RKO (cell line): Measurements from ENCODE around the gene SIGLEC15.
"Not testable (repeated sequence)": the region's sequence is repeated elsewhere in the genome, so short reads cannot be mapped to it uniquely, and the experiment has no call there.

Experiments
- DNase-seq: peaks from one replicate; pipeline ENCODE4 v3.0.0-alpha.2; 2016; ENCODE audit warnings: low spot score

Gene SIGLEC15

DNA sequence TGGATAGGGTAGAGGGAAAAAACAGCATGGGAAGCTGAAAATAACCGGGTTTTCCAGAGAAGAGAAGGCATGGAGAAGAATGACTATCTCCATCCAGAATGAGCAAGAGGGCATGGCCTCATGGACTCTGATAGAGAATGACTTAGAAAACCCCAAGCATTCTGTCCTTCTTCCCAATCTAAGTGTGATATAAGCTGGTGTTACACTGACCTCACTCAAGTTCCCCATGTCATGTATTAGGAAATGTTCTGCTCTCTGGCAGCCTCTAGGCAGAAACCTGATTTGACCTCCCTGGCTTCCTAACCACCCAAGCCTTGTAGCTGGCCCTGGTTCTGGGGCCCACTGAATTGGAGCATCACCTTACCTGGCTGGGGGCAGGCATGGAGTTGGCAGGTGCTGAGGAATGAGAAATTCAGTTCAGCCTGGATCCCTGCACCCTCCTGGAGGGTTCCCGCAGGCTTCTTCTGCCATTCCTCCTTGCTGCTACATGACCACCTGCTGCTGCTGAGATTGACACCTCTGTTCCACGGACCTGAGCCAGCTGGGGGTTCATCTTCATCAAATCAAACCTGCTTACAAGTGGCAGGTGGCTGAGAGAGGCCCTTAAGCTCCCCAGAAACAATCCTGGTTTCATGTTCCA, 5.2 kb upstream of the SIGLEC15 start:
- no peak for DNase-seq

GRCh38 chr18:45821026-45821425, 4.4 kb upstream of the SIGLEC15 start:
- no peak for DNase-seq

DNA sequence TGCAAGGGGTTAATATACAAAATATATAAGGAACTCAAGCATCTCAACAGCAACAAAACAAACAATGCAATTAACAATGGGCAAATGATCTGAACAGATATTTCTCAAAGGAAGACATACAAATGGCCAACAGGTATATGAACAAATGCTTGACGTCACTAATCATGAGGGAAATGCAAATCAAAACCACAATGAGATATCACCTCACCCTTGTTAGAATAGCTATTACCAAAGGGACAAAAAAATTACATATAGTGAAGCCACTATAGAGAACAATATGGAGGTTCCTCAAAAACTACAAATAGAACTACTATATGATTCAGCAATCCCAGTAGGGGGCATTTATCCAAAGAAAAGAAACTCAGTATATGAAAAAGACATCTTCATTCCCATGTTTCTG, 3.8 kb upstream of the SIGLEC15 start:
- no peak for DNase-seq

- DNase-seq = no peak
Observed at GRCh38 chr18:45826084-45826483, 609 bp downstream of the SIGLEC15 start.

DNA sequence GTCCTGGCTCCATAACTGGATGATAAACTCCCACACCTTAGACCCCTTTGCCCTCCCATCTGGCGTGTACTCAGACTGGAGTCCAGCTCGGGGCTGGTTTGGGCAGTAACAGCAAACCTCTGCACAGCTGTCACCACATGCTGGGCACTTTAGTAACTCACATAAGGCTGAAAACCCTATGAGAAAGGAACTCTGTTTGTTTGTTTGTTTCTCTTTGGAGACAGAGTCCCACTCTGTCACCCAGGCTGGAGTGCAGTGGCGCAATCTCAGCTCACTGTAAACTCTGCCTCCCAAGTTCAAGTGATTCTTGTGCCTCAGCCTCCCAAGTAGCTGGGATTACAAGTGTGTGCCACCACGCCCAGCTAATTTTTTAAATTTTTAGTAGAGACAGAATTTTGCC, 1.2 kb downstream of the SIGLEC15 start:
- DNase-seq = not testable (repeated sequence)

GRCh38 chr18:45828917-45829811, 3.7 kb downstream of the SIGLEC15 start:
- no peak for DNase-seq

DNA sequence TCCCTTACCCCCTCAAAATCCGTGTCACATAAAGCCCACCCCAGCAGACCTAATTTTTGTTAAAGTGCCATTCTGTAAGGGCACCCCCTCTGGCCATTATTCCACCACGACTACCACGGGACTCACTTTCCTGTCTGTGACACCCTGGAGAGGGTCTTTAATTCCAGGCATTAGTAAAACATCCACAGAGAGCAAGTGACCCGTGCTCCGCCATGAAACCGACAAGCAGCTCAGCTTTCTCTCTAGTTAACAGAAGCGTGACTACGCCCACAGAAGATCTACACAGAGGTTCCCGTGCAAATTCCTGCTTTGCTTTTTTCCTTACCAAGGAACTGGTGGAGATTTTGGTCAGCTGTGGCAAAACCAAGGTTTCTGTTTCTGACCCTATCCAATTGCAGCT, 4.4 kb downstream of the SIGLEC15 start:
- no peak for DNase-seq

DNA sequence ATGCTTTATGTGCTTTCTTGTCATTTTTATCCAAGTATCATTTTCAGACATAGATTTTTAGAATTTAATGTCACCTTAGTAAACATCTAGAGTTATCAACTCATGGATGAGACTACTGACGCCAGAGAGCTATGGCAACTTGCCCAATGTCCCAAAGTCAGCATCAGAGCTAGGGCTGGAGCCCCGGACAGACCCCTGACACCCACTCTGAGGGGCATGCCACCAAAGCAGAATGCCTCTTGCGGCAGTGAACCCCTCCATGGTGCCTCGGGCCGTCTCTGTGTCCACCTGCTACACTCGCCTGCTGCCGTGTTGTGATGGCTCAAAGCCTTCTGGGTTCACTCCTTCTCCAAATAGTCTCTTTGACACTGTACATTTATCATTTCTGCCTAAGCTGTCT, 5.4 kb downstream of the SIGLEC15 start:
- DNase-seq = no peak

- no peak for DNase-seq
Observed at GRCh38 chr18:45833846-45834245, 8.4 kb downstream of the SIGLEC15 start.

DNA sequence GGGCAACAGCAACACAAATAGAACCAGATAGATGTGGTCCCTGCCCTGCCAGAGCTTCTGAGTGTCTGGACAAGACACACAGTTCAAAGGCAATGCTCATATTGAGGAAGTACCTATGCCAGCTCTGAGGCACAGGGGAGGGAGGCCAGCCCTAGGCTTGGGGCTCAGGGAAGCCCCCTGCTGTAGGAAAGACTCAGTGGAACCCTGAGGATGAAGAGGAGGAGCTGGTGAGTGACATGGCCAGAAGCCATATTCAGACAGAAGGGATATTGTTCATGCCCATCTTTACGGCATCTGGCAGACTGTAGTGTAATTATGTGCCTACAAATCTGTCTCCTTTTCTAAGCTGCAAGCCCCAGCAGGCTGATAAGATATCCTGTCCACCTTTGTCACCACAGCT, 8.8 kb downstream of the SIGLEC15 start:
- DNase-seq = no peak

DNA sequence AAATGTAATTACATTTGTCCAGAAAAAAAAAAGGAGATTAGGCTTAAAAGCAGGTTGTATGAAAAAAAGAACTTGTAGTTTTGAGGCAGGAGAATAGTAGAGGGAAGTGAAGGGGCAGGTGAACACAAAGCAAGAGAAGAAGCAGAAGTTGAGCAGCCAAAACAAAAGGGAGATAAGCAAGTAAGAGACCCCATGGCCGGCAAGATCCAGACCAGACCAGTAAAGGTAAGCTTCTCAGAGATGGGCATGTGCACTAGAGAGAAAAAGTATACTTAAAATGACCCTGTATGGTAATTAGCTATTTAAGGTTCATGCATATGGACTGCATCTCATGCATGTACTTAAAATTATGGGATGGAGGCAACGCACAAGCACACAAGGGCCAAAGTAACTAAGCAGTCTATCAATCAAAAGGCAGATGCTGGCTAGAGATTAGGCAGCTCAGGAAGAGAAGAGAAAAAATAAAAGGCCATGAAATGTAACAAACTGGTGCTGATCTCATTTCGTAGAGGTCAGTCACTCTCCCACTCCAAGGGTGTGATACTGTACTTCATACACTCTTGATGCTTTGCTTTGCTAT, 9.7 kb downstream of the SIGLEC15 start:
- no peak for DNase-seq

- DNase-seq = no peak
Observed at GRCh38 chr18:45836242-45837205, 11.0 kb downstream of the SIGLEC15 start.

GRCh38 chr18:45837283-45838070, 12.0 kb downstream of the SIGLEC15 start:
- DNase-seq = no peak

DNA sequence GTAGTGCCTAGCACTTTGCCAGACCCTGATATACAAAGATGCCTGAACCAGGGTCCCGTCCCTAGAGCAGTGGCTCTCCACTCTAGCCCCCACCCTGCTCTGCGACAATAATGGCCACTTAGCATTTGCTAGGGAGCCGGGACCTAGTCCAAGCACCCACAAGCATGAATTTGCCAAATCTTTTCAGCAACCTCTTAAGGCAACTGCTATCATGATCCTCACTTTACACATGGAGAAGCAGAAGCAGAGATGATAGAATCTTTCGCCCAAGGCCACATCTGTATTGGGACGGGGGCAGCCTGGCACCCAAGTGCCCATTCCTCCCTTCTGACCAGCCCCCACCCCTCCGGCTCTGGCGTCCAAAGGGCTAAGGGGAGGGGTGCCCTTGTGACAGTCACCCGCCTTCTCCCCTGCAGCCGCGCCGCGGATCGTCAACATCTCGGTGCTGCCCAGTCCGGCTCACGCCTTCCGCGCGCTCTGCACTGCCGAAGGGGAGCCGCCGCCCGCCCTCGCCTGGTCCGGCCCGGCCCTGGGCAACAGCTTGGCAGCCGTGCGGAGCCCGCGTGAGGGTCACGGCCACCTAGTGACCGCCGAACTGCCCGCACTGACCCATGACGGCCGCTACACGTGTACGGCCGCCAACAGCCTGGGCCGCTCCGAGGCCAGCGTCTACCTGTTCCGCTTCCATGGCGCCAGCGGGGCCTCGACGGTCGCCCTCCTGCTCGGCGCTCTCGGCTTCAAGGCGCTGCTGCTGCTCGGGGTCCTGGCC, 13.0 kb downstream of the SIGLEC15 start:
- no peak for DNase-seq

GRCh38 chr18:45839414-45840395, 14.2 kb downstream of the SIGLEC15 start:
- peak; percentile 21 for DNase-seq

DNA sequence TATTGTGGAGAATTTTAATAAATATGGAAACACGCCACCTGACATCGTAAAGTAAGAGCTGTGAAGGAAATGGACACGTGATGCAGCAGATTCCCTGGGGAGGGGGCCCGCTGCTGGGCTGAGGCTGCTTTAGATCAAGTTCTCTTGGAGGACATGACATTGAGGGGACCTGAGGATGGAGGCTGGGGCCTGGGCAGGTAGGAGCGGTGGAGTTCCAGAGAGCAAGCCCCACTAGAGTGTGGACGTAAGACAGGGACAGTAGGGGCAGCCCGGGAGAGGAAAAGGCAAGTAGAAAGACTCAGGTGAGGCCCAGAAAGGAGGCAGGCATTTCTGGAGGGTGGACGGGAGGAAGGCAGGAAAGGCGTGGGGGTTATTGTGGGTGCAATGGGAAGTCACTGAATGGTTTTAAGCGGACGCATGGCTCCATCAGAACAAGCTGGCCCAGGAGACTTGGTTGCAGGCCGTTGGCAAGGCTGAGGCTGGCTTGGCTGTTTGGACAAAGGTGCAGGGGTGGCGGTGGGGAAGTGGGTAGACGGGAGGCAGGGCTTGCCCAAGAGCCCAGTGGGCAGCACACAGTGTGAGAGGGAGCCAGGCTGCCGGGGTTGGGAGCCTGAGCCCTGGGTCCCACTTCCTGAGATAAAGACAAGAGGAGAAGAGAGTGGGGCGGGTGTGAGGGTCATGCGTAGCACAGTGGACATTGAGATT, 15.7 kb downstream of the SIGLEC15 start:
- DNase-seq = no peak

- no peak for DNase-seq
Observed at GRCh38 chr18:45841765-45842442, 16.4 kb downstream of the SIGLEC15 start.

DNA sequence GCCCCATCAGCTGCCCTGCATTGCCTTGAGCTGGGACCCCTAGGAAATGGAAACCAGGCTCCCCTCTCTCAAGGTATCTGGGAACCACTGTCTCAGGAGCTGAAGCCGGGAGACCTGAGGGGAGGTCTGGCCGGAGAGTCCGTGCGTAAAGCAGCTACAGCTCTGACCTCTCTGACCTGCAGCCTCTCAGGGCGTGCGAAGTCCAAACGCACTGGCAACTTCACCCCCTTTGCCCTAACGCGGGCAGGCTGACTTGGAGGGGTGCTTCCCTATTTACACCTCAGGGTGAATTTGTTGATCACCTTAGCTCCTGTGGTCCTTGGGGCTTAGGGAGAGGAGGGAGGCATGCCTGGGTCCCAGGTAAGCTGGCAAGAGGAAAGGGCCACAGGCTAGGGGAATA, 17.5 kb downstream of the SIGLEC15 start:
- DNase-seq = no peak
